ENCODE measurements around the gene LRRC45. TPM values are rescaled to one million over a fixed set of nuclear protein-coding genes. Genes with fewer than 3 reads are reported as not detected.
A peak's percentile ranks its signal among the peaks of the same experiment; 100 is the strongest.

The LRRC45 gene
- total RNA-seq, 2 experiments from 2014 or later: 41.2 to 52.0 TPM

DNA sequence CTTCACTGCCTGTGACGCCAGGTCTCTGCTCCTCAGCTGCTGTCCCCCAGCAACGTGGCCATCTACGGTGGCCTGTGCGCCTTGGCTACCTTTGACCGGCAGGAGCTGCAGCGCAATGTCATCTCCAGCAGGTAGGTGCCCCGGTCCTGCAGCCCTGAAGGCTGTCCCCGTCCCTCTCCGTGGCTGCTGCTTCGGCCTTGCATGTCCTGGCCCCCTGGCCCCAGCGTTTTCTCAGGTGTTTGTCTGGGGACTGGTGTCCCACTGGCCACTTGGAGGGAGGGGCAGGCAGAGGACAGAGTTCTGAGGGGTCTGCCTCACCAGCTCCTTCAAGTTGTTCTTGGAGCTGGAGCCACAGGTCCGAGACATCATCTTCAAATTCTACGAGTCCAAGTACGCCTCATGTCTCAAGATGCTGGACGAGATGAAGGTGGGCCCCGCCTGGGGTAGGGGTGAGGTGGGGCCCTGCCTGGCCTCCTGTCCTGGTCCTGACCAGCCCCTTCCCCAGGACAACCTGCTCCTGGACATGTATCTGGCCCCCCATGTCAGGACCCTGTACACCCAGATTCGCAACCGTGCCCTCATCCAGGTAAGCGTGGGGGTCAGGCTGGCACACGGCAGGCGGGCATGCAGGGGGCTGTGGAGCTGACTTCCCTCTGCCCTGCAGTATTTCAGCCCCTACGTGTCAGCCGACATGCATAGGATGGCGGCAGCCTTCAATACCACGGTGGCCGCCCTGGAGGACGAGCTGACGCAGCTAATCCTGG is 33.0 kb downstream of the LRRC45 start:
- Histone ChIP-seq H3K79me2 (ENCODE audit: insufficient read depth, low read depth, low read length) (peaks cover 8% of the 10 kb centered on the region; the same call in 1 of the 2 replicates), H3K4me1 (ENCODE audit: insufficient read depth, low read length, poor library complexity, severe bottlenecking) (peaks cover 9% of the 10 kb centered on the region), H2AFZ (ENCODE audit: low read length) (no peak overlapping the region), H3K27ac (ENCODE audit: low read depth, low read length, poor library complexity, severe bottlenecking) (no peak overlapping the region), H3K36me3 (ENCODE audit: insufficient read depth, low read length) (peaks cover 79% of the 10 kb centered on the region), H4K20me1 (ENCODE audit: insufficient read depth, low read length) (no peaks in the 10 kb centered on the region), H3K4me3 (ENCODE audit: low read depth, low read length, poor library complexity, severe bottlenecking) (no peak overlapping the region), H3K9me2 (ENCODE audit: insufficient read depth, low read length) (no peaks in the 10 kb centered on the region), H3K4me2 (ENCODE audit: low read length) (no peak overlapping the region), H3K9me3 (ENCODE audit: low read length) (no peaks in the 10 kb centered on the region)
- BruUV-seq (replicated peaks): no TSS peak
- intact Hi-C loops (cut with micrococcal nuclease; ENCODE audit: unreplicated experiment): no loop called here
- DNase-seq (ENCODE audit: low spot score): no peak
- TF ChIP-seq, protein P1, sequence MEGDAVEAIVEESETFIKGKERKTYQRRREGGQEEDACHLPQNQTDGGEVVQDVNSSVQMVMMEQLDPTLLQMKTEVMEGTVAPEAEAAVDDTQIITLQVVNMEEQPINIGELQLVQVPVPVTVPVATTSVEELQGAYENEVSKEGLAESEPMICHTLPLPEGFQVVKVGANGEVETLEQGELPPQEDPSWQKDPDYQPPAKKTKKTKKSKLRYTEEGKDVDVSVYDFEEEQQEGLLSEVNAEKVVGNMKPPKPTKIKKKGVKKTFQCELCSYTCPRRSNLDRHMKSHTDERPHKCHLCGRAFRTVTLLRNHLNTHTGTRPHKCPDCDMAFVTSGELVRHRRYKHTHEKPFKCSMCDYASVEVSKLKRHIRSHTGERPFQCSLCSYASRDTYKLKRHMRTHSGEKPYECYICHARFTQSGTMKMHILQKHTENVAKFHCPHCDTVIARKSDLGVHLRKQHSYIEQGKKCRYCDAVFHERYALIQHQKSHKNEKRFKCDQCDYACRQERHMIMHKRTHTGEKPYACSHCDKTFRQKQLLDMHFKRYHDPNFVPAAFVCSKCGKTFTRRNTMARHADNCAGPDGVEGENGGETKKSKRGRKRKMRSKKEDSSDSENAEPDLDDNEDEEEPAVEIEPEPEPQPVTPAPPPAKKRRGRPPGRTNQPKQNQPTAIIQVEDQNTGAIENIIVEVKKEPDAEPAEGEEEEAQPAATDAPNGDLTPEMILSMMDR (conservative IDR thresholded peaks at IDR 0.05; ENCODE audit: low read length): no peak
- TF ChIP-seq EZH2phosphoT487 (IDR thresholded peaks at IDR 0.05; ENCODE audit: borderline replicate concordance, low read depth, low read length): no peak
- ChIA-PET POLR2A (no interaction called here), CTCF (ENCODE audit: unreplicated experiment) (no interaction called here)

GRCh38 chr17:82056729-82057621 is 33.9 kb downstream of the LRRC45 start:
- H3K36me3 ChIP-seq (ENCODE audit: insufficient read depth, low read length): peaks cover 85% of the 10 kb centered on the region
- no peaks in the 10 kb centered on the region for H3K9me3 ChIP-seq (ENCODE audit: low read length)
- no peak overlapping the region for H2AFZ ChIP-seq (ENCODE audit: low read length)
- POLR2A ChIA-PET: no interaction called here
- H3K4me2 ChIP-seq (ENCODE audit: low read length): no peak overlapping the region
- intact Hi-C loops (cut with micrococcal nuclease; ENCODE audit: unreplicated experiment): no loop called here
- peaks cover 9% of the 10 kb centered on the region for H3K4me1 ChIP-seq (ENCODE audit: insufficient read depth, low read length, poor library complexity, severe bottlenecking)
- CTCF ChIA-PET (ENCODE audit: unreplicated experiment): interaction anchor here (0.6 kb wide), 1 partner anchor 337 kb away, joined by 4 read pairs; no protein-coding TSS in a partner anchor
- TF ChIP-seq, protein P1 (conservative IDR thresholded peaks at IDR 0.05; ENCODE audit: low read length): no peak
- no peak for TF ChIP-seq EZH2phosphoT487 (IDR thresholded peaks at IDR 0.05; ENCODE audit: borderline replicate concordance, low read depth, low read length)
- peaks cover 8% of the 10 kb centered on the region; the same call in 1 of the 2 replicates for H3K79me2 ChIP-seq (ENCODE audit: insufficient read depth, low read depth, low read length)
- no peaks in the 10 kb centered on the region for H3K9me2 ChIP-seq (ENCODE audit: insufficient read depth, low read length)
- no peak overlapping the region for H3K27ac ChIP-seq (ENCODE audit: low read depth, low read length, poor library complexity, severe bottlenecking)
- TSS peak; percentile 78 for BruUV-seq (replicated peaks)
- no peaks in the 10 kb centered on the region for H4K20me1 ChIP-seq (ENCODE audit: insufficient read depth, low read length)
- no peak overlapping the region for H3K4me3 ChIP-seq (ENCODE audit: low read depth, low read length, poor library complexity, severe bottlenecking)
- no peak for DNase-seq (ENCODE audit: low spot score)
